ENCODE measurements around the gene GATAD2A. TPM values are rescaled to one million over a fixed set of nuclear protein-coding genes. Genes with fewer than 3 reads are reported as not detected.
"Not testable (repeated sequence)": the region's sequence is repeated elsewhere in the genome, so short reads cannot be mapped to it uniquely, and the experiment has no call there.

The GATAD2A gene, protein sequence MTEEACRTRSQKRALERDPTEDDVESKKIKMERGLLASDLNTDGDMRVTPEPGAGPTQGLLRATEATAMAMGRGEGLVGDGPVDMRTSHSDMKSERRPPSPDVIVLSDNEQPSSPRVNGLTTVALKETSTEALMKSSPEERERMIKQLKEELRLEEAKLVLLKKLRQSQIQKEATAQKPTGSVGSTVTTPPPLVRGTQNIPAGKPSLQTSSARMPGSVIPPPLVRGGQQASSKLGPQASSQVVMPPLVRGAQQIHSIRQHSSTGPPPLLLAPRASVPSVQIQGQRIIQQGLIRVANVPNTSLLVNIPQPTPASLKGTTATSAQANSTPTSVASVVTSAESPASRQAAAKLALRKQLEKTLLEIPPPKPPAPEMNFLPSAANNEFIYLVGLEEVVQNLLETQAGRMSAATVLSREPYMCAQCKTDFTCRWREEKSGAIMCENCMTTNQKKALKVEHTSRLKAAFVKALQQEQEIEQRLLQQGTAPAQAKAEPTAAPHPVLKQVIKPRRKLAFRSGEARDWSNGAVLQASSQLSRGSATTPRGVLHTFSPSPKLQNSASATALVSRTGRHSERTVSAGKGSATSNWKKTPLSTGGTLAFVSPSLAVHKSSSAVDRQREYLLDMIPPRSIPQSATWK
- 85.8 and 96.7 TPM in 2 replicates for total RNA-seq (2014; rRNA removed; shearing (Covaris generic))

DNA sequence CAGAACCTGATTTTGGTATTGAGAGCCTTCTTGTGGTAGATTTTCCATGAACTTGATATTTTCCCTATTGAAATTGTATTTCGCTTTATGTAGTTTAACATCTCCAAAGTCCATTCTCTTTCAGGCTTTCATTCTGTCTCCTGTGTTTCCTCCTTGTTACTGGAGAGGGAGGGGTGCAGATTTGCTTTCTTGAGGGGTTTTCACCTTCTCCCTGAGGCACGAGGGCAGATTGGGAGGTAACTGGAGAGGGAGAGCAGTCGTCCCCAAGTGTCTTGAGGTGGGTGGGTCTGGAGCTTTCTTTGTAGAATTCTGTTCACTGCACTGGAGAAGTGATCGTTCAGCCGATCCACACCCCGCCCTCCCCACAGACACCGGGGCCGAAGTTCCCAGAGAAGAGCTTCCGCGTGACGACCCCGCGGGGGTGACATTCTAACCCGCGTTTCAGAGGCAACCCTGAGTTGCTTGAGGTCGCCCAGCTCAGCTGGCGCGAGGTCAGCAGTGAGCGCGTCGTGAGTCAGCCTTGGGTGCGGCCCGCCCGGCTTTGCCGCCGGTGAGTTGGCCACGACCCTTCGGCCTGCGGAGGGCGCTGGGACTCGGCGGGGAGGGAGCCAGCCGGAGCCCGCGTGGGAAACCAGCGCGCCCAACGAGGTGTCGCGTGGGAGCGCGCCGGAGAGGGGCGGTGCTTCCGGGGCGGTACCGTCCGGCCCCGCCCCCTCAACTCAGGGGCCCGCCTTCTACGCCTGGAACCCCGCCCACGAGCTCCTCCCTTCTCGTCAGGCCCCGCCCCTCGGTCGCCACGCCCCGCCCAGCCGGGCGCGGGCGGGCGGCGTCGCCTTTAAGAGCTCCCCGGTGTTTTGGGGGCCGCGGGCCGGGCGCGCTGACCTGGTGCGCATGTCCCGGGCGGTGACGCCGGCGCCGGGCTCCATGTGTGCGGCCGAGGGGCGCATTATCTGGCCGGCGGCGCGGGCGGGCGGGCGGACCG is at the start of gene GATAD2A:
Gene GATAD2A, plus strand, starts transcription at position 797 of the 982 bp plus-strand sequence. CDS start 59,671 bp downstream, outside the sequence.
- DNase-seq (ENCODE audit: low spot score): peak; percentile 85

DNA sequence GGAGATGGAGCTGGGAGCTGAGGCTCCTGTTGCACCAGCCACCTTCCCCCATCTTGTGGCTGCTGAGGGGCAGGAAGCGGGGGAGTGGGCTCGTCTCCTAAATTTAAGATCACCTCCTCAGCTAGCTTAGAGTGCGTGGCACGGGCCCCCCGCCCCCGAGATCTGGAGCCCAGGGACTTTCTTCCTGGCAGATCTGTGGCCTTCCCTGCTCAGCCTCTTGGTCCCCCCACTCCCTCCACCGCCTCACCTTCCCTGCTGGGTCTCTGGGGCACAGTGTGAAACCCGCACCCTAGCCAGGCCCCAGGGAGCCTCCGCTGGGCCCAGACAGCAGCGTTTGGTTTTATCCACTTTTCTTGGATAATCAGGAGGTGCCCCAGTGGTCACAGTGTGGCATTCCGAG is 49.0 kb upstream of the GATAD2A start:
- no peak for DNase-seq (ENCODE audit: low spot score)

DNA sequence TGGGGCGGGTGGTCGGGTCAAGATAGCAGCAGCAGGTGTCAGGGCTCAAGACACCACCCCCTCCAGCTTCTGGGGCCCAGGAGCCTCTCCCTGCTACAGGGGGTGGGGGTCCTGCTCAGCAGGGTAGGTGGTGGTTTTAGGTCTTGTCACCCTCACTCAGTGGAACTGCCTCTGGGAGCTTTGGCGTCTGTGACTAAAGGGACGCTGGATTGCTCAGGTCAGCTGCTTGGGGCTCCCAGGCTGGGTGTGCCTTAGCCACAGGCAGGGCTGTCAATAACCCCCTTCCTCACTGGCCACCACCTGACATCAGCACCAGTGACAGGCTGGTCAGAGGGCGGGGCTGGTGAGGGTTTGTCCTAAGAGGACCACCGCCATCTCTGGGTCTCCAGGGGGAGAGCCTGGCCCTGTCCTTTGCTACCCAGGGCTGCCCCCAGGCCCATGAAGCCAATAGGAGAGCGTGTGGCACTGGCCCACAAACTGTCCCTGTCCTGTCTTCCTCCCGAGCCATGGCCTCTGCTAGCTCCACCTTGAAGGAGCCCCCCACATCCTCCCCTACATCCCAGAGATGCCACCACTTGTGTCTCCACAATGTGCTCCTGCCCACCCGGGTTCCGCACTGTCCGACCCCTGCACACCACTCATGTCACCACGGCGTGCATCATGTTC is 48.4 kb upstream of the GATAD2A start:
- DNase-seq (ENCODE audit: low spot score): no peak

DNA sequence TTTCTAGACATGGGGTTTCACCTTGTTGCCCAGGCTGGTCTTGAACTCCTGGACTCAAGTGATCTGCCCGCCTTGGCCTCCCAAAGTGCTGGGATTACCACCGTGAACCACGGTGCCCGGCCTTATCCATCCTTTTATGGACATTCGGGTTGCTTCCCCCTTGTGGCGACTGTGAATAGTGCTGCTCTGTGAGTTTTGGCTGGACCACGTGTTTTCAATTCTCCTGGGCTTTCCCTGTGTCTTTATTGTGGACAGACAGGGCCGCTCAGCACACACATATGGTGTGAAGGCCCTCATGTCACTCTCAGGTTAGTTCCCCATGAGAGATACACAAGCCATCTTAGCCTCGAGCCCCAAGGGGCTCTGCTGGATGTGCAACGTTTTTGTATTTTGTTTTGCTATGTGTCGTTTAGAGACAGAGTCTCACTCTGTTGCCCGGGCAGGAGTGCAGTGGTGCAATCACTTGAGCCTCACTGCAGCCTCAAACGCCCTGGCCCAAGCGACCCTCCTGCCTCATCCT is 44.3 kb upstream of the GATAD2A start:
- peak; percentile 84 for DNase-seq (ENCODE audit: low spot score)

DNA sequence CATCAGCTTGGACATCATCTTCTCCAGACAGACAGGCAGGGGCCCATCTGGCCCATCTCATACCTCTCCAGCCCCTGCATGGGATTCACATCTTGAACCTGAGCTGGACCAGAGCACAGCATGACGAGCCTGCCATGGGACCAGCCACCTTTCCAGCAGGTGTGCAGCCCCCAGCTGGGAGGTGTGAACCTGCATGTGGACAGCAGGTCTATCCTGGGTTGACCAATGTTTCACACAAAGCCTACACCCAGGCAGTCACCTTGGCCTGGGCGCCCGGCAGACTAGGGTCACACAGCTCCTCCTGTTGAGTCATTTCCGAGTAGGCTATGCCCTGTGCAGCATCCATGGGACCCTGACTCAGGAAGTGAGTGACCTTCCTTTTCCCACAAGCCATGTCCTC is 43.4 kb upstream of the GATAD2A start:
- DNase-seq (ENCODE audit: low spot score): no peak

DNA sequence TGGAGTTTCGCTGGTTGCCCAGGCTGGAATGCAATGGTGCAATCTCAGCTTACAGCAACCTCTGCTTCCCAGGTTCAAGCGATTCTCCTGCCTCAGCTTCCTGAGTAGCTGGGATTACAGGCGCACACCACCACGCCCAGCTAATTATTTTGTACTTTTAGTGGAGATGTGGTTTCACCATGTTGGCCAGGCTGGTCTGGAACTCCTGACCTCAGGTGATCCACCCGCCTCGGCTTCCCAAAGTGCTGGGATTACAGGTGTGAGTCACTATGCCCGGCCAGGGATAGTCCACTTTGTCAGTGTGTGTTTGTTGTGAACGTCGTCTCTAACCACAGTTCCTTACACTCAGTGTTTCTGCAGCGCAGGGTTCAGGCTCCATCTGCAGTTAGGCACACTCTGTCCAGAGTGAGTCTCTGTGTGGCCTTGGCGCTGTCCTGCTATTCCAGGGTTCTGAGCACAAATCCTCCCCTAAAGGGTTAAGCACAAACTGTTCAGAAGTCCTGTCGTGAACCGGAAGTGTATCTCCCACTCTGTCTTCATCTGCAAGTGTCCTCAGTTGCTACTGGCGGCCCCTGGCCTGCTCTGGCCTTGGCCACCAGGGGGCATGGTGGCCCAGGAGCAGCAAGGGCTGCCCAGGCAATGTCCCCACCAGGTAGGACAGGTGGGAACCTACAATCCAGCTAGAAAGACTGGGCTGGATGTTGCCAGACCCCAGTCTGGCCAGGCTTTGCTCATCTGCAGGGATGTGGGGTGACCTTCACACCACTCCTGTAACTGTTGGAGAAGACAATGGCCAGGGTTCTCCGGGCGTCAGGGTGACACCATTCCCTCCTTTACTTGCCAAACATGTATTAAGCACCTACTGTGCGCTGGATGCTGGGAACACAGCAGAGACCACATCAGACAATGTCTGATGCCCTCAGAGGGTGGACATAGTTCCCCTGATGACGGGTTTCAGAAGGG is 38.8 kb upstream of the GATAD2A start:
- peak; percentile 87 for DNase-seq (ENCODE audit: low spot score)

DNA sequence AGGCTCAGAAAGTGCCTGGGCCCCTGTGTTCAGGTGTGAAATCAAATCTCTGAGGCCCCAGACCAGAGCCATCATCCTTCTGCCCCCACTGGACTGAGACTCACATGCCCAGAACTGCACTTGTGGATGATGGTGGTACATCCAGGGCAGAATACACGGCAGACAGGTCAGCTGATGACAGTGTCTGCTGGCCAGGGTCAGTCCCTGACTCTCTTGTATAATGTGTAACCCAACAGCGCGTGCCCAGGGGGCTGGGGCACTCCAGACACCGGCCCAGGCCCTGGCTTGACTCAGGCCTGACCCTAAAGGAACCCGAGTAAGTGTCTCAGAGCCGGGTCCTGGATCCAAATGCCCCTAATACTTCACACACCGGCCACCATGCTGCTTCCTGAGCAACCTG is 37.4 kb upstream of the GATAD2A start:
- DNase-seq (ENCODE audit: low spot score): no peak

DNA sequence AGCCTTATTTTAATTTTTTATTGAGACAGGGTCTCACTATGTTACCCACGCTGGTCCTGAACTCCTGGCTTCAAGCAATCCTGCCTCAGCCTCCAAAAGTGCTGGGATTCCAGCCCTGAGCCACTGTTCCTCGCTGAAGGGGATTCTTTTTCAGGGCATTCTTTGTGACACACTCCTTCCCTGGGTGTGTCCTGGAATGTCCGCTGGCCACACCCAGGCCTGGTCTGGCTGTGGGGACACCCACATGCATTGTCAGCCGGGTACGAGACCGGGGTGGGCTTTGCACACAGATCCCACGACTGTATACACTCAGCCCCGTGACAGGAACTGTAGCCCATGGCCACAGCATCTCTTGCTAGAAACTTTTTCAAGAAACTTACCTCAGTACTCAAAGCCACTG is 34.4 kb upstream of the GATAD2A start:
- no peak for DNase-seq (ENCODE audit: low spot score)

DNA sequence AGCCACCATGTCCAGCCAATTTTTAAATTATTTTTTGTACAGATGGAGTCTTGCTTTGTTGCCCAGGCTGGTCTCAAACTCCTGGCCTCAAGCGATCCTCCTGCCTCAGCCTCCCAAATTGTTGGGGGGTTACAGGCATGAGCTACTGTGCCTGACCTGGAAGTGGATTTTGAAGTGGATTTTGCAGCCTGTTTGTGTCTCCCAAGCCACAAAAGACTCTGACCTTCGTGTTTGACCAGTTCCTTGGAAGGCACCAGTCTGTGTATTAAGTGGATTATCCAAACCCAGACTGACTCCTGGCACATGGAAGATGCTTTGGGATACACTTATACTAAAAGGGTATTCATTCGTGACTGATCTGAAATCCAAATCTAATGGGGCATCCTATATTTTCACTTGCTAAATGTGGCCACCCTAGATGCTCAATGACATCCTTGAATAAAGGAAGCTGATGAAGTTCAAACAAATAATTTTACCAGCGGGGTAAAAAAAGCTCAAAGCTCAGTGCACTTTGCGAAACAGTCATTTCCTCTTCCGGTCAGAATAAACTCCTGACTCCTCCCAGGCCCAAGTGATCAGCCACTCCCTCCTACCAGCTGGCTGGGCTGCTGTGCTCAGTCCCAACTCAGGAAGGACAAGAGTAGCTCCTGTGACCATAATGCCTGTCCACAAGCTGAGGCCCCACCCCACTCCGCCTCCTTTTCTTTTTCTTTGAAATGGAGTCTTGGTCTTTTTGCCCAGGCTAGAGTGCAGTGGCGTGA is 32.6 kb upstream of the GATAD2A start:
- DNase-seq (ENCODE audit: low spot score): peak; percentile 61

DNA sequence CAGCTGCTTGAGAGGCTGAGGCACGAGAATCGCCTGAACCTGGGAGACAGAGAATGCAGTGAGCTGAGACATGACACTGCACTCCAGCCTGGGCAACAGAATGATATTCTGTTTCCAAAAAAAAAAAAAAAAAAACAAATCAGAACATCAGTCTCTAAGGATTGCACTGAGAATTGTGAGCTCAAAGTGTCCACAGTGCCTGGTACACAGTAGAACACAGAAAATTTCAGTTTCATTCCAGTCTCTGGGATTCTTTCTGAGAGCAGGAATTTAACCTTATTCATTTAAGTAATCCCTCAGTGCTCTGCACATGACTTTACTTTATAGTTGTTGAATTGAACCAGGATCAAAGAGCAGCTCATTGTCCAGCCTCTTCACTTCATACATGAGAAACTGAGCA is 25.9 kb upstream of the GATAD2A start:
- DNase-seq (ENCODE audit: low spot score): no peak

DNA sequence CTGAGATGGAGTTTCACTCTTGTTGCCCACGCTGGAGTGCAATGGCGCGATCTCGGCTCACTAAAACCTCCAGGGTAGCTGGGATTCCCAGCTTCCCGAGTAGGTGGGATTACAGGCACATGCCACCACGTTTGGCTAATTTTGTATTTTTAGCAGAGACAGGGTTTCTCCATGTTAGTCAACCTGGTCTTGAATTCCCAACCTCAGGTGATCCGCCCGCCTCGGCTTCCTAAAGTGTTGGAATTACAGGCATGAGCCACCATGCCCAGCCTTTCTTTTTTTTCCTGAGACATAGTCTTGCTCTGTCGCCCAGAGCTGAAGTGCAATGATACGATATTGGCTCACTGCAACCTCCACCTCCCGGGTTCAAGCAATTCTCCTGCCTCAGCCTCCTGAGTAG is 25.2 kb upstream of the GATAD2A start:
- DNase-seq (ENCODE audit: low spot score): not testable (repeated sequence)

DNA sequence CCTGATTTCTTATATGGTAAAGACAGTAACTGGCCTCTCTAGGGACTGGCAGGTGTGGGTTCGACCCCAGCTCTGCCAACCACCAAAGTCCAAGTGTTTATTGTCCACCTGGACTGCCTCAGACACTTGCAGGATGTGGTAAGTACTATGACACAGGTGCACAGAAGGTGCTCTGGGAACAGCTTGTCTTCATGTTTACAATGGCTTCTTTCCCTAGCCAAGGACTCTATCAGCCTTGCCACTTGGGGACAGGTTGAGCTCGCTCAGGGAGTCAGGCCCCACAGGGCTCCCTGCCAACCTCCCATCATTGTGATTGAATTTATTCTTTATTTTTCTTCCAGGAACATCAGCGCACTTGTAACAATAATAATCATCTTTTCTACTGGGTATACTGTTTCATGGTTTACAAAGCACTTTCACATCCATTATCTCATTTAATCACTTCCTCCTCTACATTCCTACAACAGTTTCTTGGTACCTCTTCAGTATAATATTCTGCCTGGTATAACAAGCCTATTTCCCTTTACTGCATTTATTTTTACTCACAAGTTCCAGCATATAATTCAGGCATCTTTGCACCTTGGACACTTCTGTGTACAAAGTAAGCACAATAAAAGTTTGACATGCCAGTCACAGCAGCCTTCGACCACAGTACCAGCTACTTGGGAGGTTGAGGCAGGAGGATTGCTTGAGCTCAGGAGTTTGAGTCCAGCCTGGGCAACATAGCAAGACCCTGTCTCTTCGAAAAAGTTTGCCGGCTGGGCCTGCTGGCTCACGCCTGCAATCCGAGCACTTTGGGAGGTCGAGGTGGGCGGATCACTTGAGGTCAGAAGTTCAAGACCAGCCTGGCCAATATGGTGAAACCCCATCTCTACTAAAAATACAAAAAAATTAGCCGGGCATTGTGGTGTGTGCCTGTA is 24.2 kb upstream of the GATAD2A start:
- no peak for DNase-seq (ENCODE audit: low spot score)

DNA sequence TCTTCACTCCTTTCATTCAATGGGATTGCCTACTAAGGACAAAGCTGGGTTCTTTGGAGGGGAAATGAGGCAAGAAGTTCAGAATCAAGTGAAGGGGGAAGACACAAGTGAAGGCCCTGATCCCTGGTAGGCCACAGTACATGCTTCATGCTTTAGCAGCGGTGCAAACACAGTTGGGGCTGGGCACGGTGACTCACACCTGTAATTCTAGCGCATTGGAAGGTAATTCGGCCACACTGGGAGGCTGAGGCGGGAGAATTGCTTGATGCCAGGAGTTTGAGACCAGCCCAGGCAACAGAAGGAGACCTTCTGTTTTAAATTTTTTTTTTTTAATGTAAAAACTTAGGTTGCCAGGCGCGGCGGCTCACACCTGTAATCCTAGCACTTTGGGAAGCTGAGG is 23.4 kb upstream of the GATAD2A start:
- no peak for DNase-seq (ENCODE audit: low spot score)

DNA sequence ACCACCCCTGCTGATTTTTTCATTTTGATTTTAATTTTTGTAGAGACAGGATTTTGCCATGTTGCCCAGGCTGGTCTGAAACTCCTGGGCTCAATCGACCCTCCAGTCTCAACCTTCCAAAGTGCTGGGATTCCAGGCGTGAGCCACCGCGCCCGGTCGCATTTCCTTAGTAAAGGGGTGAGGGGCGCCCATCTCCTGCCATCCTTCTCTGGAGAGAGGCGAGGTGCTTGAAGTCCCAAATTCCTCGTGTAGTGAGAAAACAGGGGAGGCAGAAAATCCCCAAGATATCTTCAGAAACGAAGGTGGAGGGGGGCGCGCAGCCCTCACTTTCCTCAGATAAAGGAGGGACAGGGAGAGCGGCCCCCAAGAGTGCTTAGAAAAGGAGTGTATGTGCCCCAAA is 21.0 kb upstream of the GATAD2A start:
- no peak for DNase-seq (ENCODE audit: low spot score)

DNA sequence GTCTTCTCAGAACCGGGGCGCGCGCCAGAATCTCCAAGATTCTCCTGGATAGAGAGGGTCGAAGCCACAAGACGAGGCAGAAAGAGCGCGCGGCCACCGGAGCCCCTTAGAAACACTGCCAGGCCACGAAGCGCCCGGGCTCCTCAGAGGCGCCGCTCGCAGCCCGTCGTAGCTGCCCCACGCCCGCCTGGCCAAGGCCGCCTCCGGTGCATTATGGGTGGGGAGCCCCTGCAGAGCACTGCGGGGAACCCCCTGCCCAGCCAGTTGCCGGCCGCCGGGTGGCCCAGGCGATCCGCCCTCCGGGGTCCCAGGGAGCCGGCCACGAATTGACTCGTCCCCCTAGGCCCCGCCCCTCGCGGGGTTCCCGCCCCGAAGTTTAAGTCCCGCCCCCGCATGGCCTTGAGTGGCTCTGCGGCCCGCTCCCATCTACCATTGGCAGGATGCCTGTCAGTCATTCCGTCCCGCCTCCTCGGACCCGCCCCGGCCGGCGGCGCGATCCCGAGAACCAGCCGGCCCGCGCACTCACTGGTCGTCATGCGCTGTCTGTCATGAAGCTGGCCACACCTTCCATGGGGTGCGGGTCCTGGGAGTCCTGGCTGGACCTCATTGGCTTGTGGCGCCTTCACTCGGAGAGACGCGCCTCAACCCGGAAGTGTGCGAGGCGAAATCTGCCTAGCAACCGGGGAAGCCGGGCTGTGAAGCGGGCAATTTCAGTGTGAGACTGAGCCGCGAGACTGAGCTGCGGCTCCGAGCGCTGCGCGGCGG is 20.2 kb upstream of the GATAD2A start:
- peak; percentile 96 for DNase-seq (ENCODE audit: low spot score)

DNA sequence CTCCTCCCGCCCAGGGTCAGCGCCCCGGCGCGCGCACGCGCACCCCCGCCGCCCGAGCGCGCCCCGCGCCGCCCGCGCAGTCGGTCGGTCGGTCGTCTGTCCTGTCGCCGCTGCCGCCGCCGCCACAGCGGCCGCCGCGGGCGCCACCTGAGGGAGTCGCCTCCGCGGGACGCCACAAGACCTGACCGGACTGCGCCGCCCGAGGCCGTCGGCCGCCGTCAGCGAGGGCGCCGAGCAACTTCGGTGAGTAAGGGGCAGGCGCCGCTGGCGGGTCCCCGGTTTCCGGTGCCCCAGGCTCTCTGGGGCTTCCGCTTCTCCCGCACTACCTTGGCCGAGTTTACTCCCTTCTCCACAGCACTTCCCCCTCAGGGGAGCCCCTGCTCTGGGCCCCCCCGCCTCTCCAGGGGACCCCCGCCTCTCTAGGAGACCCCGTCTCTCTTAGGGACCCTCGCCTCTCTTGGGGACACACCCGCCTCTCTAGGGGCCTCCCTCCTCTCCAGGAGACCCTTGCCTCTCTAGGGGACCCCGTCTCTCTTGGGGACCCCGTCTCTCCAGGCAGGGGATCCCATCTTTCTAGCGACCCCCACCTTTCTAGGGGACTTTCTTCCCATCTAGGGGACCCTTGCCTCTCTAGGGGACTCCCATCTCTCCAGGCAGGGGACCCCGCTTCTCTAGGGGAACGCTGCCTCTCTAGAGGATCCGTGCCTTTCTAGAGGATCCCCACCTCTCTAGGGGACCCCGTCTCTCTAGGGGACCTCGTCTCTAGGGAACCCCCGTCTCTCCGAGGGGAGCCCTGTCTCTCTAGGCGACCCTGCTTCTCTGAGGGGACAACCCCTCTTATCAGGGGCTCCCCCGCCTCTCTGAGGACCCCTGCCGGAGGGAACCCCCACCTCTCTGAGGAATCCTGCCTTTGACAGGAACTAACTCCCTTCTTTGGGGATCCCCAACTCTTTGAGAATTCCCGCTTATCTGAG is 19.3 kb upstream of the GATAD2A start:
- DNase-seq (ENCODE audit: low spot score): peak; percentile 9

All from HT-29 (cell line).